SH-SY5Y (cell line): ENCODE measurements around the gene PIP5KL1.

Experiments
- GATA2 ChIP-seq: IDR thresholded peaks from 2 replicates; pipeline ENCODE4 v1.6.1; 2011; ENCODE audit warnings: mild to moderate bottlenecking, low read depth, low read length
- GATA3 ChIP-seq: IDR thresholded peaks from 2 replicates; pipeline ENCODE4 v1.6.1; 2011; ENCODE audit warnings: low read depth, mild to moderate bottlenecking, low read length, moderate library complexity

GRCh38 chr9:127979015-127979332 is 48.4 kb upstream of the PIP5KL1 start:
- TF ChIP-seq GATA3, result no peak
- TF ChIP-seq GATA2, result no peak
